ENCODE results near the gene RSPO3.

DNA sequence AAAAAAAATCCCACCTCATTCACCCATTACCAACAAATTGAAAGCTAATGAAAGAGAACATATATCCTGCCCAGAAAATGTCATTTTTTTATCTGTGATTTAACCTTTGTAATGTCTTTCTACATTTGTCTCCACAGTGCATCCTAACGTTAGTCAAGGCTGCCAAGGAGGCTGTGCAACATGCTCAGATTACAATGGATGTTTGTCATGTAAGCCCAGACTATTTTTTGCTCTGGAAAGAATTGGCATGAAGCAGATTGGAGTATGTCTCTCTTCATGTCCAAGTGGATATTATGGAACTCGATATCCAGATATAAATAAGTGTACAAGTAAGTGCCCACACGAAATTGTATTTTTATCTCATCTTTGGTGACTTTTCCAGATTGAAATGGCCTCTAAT, 30.0 kb downstream of the RSPO3 start:
- TF ChIP-seq CTCF (IDR thresholded peaks at IDR 0.05 in 2 of 3, conservative IDR thresholded peaks at IDR 0.05 in 1 of 3; ENCODE audit: insufficient read depth in 2 of 3, low read depth in 1 of 3, low read length in 3 of 3) (no peak), GABPA (tag; conservative IDR thresholded peaks at IDR 0.05; ENCODE audit: low read depth) (no peak), ZNF24 (IDR thresholded peaks at IDR 0.05) (no peak), CUX1 (CRISPR knock-in tag; IDR thresholded peaks at IDR 0.05) (no peak), CHD1 (IDR thresholded peaks at IDR 0.05; ENCODE audit: low read length) (no peak), MAZ (CRISPR knock-in tag; conservative IDR thresholded peaks at IDR 0.05 in 1 of 2, IDR thresholded peaks at IDR 0.05 in 1 of 2) (no peak)

Data from K562 (cell line).